ENCODE measurements around the gene KCTD5. TPM values are rescaled to one million over a fixed set of nuclear protein-coding genes. Genes with fewer than 3 reads are reported as not detected.
A peak's percentile ranks its signal among the peaks of the same experiment; 100 is the strongest.

KCTD5 gene
- total and polyA plus RNA-seq, 10 of the 15 experiments (the other 5 are each of a cell fraction or from before 2014, with no cell fraction given) = 0.58 to 56.4 (median 37.3) TPM

- peak overlapping the region; percentile 55 for H3K27ac ChIP-seq (ENCODE audit: control insufficient read depth, insufficient read depth)
- BruUV-seq (replicated peaks) = TSS peak; percentile 60
- SMC1A ChIA-PET (ENCODE audit: uncharacterized antibody, unreplicated experiment) = no interaction called here
- peak; percentile 67; the same call in 1 of the 2 replicates for TF ChIP-seq REST (IDR thresholded peaks at IDR 0.05; ENCODE audit: low read depth, low read length)
- 0 out of 2 replicates have a peak, but pooled peaks have one; percentile 32 for TF ChIP-seq NBN (IDR thresholded peaks at IDR 0.05)
- TF ChIP-seq SMAD1 (IDR thresholded peaks at IDR 0.05; ENCODE audit: low read depth, partially characterized antibody) = peak; percentile 46
- TF ChIP-seq CREM (IDR thresholded peaks at IDR 0.05; ENCODE audit: low read depth) = peak; percentile 40; the same call in 1 of the 2 replicates
- TF ChIP-seq YY1 (IDR thresholded peaks at IDR 0.05; ENCODE audit: low read depth, low read length) = peak; percentile 52; the same call in 1 of the 2 replicates
- no peak for TF ChIP-seq HDAC2 (IDR thresholded peaks at IDR 0.05)
- TF ChIP-seq ATF2 (IDR thresholded peaks at IDR 0.05; ENCODE audit: low read length) = no peak
- TF ChIP-seq FOXM1 (IDR thresholded peaks at IDR 0.05; ENCODE audit: low read depth, low read length) = no peak
- no peak for TF ChIP-seq ATF3 (IDR thresholded peaks at IDR 0.05; ENCODE audit: borderline replicate concordance, extremely low read depth, low read depth, low read length)
- no peak for TF ChIP-seq ZSCAN29 (IDR thresholded peaks at IDR 0.05)
- 0 out of 2 replicates have a peak, but pooled peaks have one; percentile 6 for TF ChIP-seq RUNX3 (IDR thresholded peaks at IDR 0.05; ENCODE audit: low read length)
- TF ChIP-seq MTA3 (IDR thresholded peaks at IDR 0.05; ENCODE audit: borderline replicate concordance, low read length) = no peak
- TF ChIP-seq SUPT20H (IDR thresholded peaks at IDR 0.05; ENCODE audit: borderline replicate concordance, control insufficient read depth, low read depth, low read length) = no peak
- TF ChIP-seq CBFB (IDR thresholded peaks at IDR 0.05; ENCODE audit: low read depth) = no peak
- TF ChIP-seq NFXL1 (IDR thresholded peaks at IDR 0.05; ENCODE audit: borderline replicate concordance) = no peak
- TF ChIP-seq NR2C1 (IDR thresholded peaks at IDR 0.05) = 0 out of 2 replicates have a peak, but pooled peaks have one; percentile 19
- TF ChIP-seq CHD2 (IDR thresholded peaks at IDR 0.05; ENCODE audit: borderline replicate concordance, low read depth, low read length) = no peak
- TF ChIP-seq IRF4 (IDR thresholded peaks at IDR 0.05; ENCODE audit: low read depth, low read length) = no peak
- TF ChIP-seq SMARCA5 (IDR thresholded peaks at IDR 0.05) = peak; percentile 80
- TF ChIP-seq HCFC1 (IDR thresholded peaks at IDR 0.05; ENCODE audit: low read length) = peak; percentile 34; the same call in 1 of the 2 replicates
Measured at GRCh38 chr16:2673066-2673999, 9.0 kb upstream of the KCTD5 start.

More at GRCh38 chr16:2673066-2673999, 9.0 kb upstream of the KCTD5 start:
- Histone ChIP-seq H3K36me3 (ENCODE audit: control insufficient read depth in 2 of 2, insufficient read depth in 2 of 2, low read length in 1 of 2) (peaks cover 0 to 3% of the 10 kb centered on the region in 2 experiments; a peak in 1 of 4 replicates), H2AFZ (ENCODE audit: control insufficient read depth, low read depth, low read length) (peak overlapping the region; percentile 90), H3K4me2 (ENCODE audit: control insufficient read depth, insufficient read depth) (peak overlapping the region; percentile 28), H3K79me2 (ENCODE audit: control insufficient read depth, insufficient read depth, low read length) (peaks cover 9% of the 10 kb centered on the region), H3K9me3 (replicated peaks; ENCODE audit: control insufficient read depth, insufficient read depth, low read length) (no peaks in the 10 kb centered on the region), H4K20me1 (ENCODE audit: control insufficient read depth, insufficient read depth) (no peaks in the 10 kb centered on the region), H3K9ac (ENCODE audit: control insufficient read depth, insufficient read depth, low read length) (peak overlapping the region; percentile 69), H3K27me3 (replicated peaks in 1 of 2; ENCODE audit: control insufficient read depth in 2 of 2, insufficient read depth in 2 of 2, low read length in 1 of 2) (no peaks in the 10 kb centered on the region), H3K4me1 (ENCODE audit: control insufficient read depth, insufficient read depth, low read length) (peaks cover 7% of the 10 kb centered on the region), H3K4me3 (peak overlapping the region; percentile 77)
- in situ Hi-C loops (cut with MboI) = no loop called here
- intact Hi-C loops (cut with micrococcal nuclease; ENCODE audit: unreplicated experiment) = no loop called here
- RAD21 ChIA-PET (ENCODE audit: unreplicated experiment) = interaction anchor here (0.9 to 1.3 kb wide), 3 partner anchors 9 to 79 kb away, joined by 3 to 11 read pairs (median 3); partner anchors contain the start of genes KCTD5 and SRRM2
- ATAC-seq (peak; percentile 97), FAIRE-seq (peak; percentile 72), DNase-seq (ENCODE audit: low read depth, low spot score) (peak; percentile 54)
- POLR2A ChIA-PET = interaction anchor here (0.6 to 1.3 kb wide), 2 partner anchors 9 to 82 kb away, joined by 7 to 10 read pairs; partner anchors contain the start of gene KCTD5
- WGBS (ENCODE audit: insufficient coverage, insufficient replicate concordance, low lambda C conversion rate, missing lambda C conversion rate) = 1% methylated on average over 54 of the region's 107 CpGs
- CTCF ChIA-PET = interaction anchor here (1.3 to 2.0 kb wide), 2 partner anchors 12 to 195 kb away, joined by 6 read pairs; no protein-coding TSS in a partner anchor

Measured in GM12878 (cell line).